ENCODE measurements around the gene ZMYND19.

- no peak for TF ChIP-seq POLR2A (IDR thresholded peaks at IDR 0.05)
- TF ChIP-seq, protein P1, sequence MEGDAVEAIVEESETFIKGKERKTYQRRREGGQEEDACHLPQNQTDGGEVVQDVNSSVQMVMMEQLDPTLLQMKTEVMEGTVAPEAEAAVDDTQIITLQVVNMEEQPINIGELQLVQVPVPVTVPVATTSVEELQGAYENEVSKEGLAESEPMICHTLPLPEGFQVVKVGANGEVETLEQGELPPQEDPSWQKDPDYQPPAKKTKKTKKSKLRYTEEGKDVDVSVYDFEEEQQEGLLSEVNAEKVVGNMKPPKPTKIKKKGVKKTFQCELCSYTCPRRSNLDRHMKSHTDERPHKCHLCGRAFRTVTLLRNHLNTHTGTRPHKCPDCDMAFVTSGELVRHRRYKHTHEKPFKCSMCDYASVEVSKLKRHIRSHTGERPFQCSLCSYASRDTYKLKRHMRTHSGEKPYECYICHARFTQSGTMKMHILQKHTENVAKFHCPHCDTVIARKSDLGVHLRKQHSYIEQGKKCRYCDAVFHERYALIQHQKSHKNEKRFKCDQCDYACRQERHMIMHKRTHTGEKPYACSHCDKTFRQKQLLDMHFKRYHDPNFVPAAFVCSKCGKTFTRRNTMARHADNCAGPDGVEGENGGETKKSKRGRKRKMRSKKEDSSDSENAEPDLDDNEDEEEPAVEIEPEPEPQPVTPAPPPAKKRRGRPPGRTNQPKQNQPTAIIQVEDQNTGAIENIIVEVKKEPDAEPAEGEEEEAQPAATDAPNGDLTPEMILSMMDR (IDR thresholded peaks at IDR 0.05), result no peak
Measured at GRCh38 chr9:137556069-137556838, 34.1 kb downstream of the ZMYND19 start.

All from heart left ventricle (tissue), 13 donors.